KMS-11 (cell line): ENCODE results near the gene ESYT1.

ENCODE experiments used
- H2AFZ ChIP-seq: fragments of 200-600 bp; sonication (generic); 2 replicates; pipeline ENCODE4 v1.6.1; 2016; ENCODE audit warnings: antibody characterized with exemption, mixed run types, low read depth
- H3K27ac ChIP-seq: fragments of 200-600 bp; sonication (generic); 2 replicates; pipeline ENCODE4 v1.6.1; 2016; ENCODE audit warnings: mild to moderate bottlenecking, mixed run types
- H3K27me3 ChIP-seq: fragments of 200-600 bp; sonication (generic); 2 replicates; pipeline ENCODE4 v1.6.1; 2017; ENCODE audit warnings: mild to moderate bottlenecking, low read depth, mixed run types, moderate library complexity; ENCODE audit not compliant: insufficient read depth
- H3K36me3 ChIP-seq: fragments of 200-600 bp; sonication (generic); 2 replicates; pipeline ENCODE4 v1.6.1; 2017; ENCODE audit warnings: mild to moderate bottlenecking, mixed run types; ENCODE audit not compliant: insufficient read depth
- H3K4me1 ChIP-seq: fragments of 200-600 bp; sonication (generic); 2 replicates; pipeline ENCODE4 v1.6.1; 2016; ENCODE audit warnings: mild to moderate bottlenecking, low read depth, mixed run types; ENCODE audit not compliant: poor library complexity, severe bottlenecking
- H3K4me2 ChIP-seq: fragments of 200-600 bp; sonication (generic); 2 replicates; pipeline ENCODE4 v1.7.0; 2016; ENCODE audit warnings: mild to moderate bottlenecking, mixed run types
- H3K4me3 ChIP-seq: fragments of 200-600 bp; sonication (generic); IDR thresholded peaks from 2 replicates; pipeline ENCODE4 v1.6.1; 2017; ENCODE audit warnings: low read depth, low read length, mixed read lengths; ENCODE audit not compliant: insufficient read depth
- H3K79me2 ChIP-seq: fragments of 200-600 bp; sonication (generic); 2 replicates; pipeline ENCODE4 v1.6.1; 2016; ENCODE audit warnings: low read depth, mixed run types; ENCODE audit not compliant: insufficient read depth
- H3K9ac ChIP-seq: fragments of 200-600 bp; sonication (generic); 2 replicates; pipeline ENCODE4 v1.6.1; 2016; ENCODE audit warnings: mild to moderate bottlenecking, mixed run types
- H4K20me1 ChIP-seq: fragments of 200-600 bp; sonication (generic); 2 replicates; pipeline ENCODE4 v1.6.1; 2016; ENCODE audit warnings: mild to moderate bottlenecking, mixed run types; ENCODE audit not compliant: insufficient read depth
- CTCF ChIP-seq: fragments of 200-600 bp; sonication (generic); conservative IDR thresholded peaks from 2 replicates; pipeline ENCODE4 v1.6.1; 2017; ENCODE audit warnings: low read depth, mild to moderate bottlenecking, antibody characterized with exemption, low read length, moderate library complexity, mixed read lengths

Gene ESYT1

GRCh38 chr12:56186957-56187356 lies 58.9 kb downstream of the ESYT1 start:
- no peaks in the 10 kb centered on the region for H4K20me1 ChIP-seq
- no peak overlapping the region; the same call in 1 of the 2 replicates for H3K9ac ChIP-seq
- H3K79me2 ChIP-seq: peaks cover 34% of the 10 kb centered on the region
- peaks cover 40% of the 10 kb centered on the region for H3K4me1 ChIP-seq
- H3K4me3 ChIP-seq: no peak overlapping the region
- H3K27ac ChIP-seq: no peak overlapping the region
- no peaks in the 10 kb centered on the region for H3K27me3 ChIP-seq
- H3K4me2 ChIP-seq: peak overlapping the region; percentile 79
- peaks cover 24% of the 10 kb centered on the region; the same call in 1 of the 2 replicates for H3K36me3 ChIP-seq
- TF ChIP-seq CTCF: no peak
- H2AFZ ChIP-seq: no peak overlapping the region

- Histone ChIP-seq H3K9ac (peak overlapping the region; percentile 51), H3K36me3 (peaks cover 12% of the 10 kb centered on the region; the same call in 1 of the 2 replicates), H3K4me2 (peak overlapping the region; percentile 79), H3K4me1 (peaks cover 48% of the 10 kb centered on the region), H3K4me3 (peak overlapping the region; percentile 86), H3K79me2 (peaks cover 34% of the 10 kb centered on the region), H4K20me1 (no peaks in the 10 kb centered on the region), H3K27ac (peak overlapping the region; percentile 12; the same call in 1 of the 2 replicates), H2AFZ (peak overlapping the region; percentile 41; the same call in 1 of the 2 replicates), H3K27me3 (no peaks in the 10 kb centered on the region)
- no peak for TF ChIP-seq CTCF
Observed at GRCh38 chr12:56188131-56188777, 60.2 kb downstream of the ESYT1 start.

GRCh38 chr12:56188778-56189098 lies 60.7 kb downstream of the ESYT1 start:
- peaks cover 9% of the 10 kb centered on the region; the same call in 1 of the 2 replicates for H3K36me3 ChIP-seq
- H2AFZ ChIP-seq: peak overlapping the region; percentile 41
- H3K9ac ChIP-seq: peak overlapping the region; percentile 51
- H3K79me2 ChIP-seq: peaks cover 34% of the 10 kb centered on the region
- H3K4me1 ChIP-seq: peaks cover 49% of the 10 kb centered on the region
- peak overlapping the region; percentile 86 for H3K4me3 ChIP-seq
- no peaks in the 10 kb centered on the region for H4K20me1 ChIP-seq
- H3K27me3 ChIP-seq: no peaks in the 10 kb centered on the region
- peak overlapping the region; percentile 12; the same call in 1 of the 2 replicates for H3K27ac ChIP-seq
- peak overlapping the region; percentile 79 for H3K4me2 ChIP-seq
- no peak for TF ChIP-seq CTCF

GRCh38 chr12:56189099-56189917 lies 61.2 kb downstream of the ESYT1 start, which contains the start of gene SMARCC2:
SMARCC2 (minus strand) TSS chr12:56189483; CDS start chr12:56189461, 22 bp downstream.
- Histone ChIP-seq H3K4me3 (peak within 1 kb of the TSS; percentile 86), H3K36me3 (peaks cover 3% of the 10 kb centered on the region; the same call in 1 of the 2 replicates), H3K27me3 (no peaks in the 10 kb centered on the region), H3K4me2 (peak within 1 kb of the TSS; percentile 79), H4K20me1 (no peaks in the 10 kb centered on the region), H2AFZ (peak within 1 kb of the TSS; percentile 82), H3K9ac (peak within 1 kb of the TSS; percentile 56), H3K79me2 (peaks cover 34% of the 10 kb centered on the region), H3K4me1 (peaks cover 44% of the 10 kb centered on the region), H3K27ac (peak within 1 kb of the TSS; percentile 65)
- TF ChIP-seq CTCF: peak; percentile 94
